AG09319 (cell line): Measurements from ENCODE around the gene OSM.

ENCODE experiments used
- DNase-seq: peaks from one replicate; pipeline ENCODE4 v3.0.0-alpha.2; 2010; ENCODE audit warnings: low read depth; ENCODE audit errors: extremely low read depth
- CTCF ChIP-seq: IDR thresholded peaks from 2 replicates; pipeline ENCODE4 v1.5.1; 2011; ENCODE audit warnings: low read depth, mild to moderate bottlenecking, inconsistent platforms, low read length, moderate library complexity

OSM gene

GRCh38 chr22:30212996-30213441 is 53.6 kb downstream of the OSM start:
- TF ChIP-seq CTCF, result no peak
- no peak for DNase-seq
